ENCODE data around the gene LMX1B. TPM values are rescaled to one million over a fixed set of nuclear protein-coding genes. Genes with fewer than 3 reads are reported as not detected.

LMX1B gene
- total and polyA plus RNA-seq, 7 experiments from 2014 or later: not detected

- intact Hi-C loops (cut with micrococcal nuclease): loop anchor here in 1 of 2 donors (5.0 to 10.0 kb wide), 2 partner anchors 192 to 505 kb away; partner anchors contain the start of gene RALGPS1
- Mint-ChIP-seq H3K27me3 (peaks cover 0 to 25% (median 0%) of the 10 kb centered on the region in 5 donors), H3K36me3 (no peaks in the 10 kb centered on the region), H3K9me3 (no peaks in the 10 kb centered on the region), H3K4me3 (peak overlapping the region; percentile 79 to 92 (median 84)), H3K4me1 (peaks cover 42 to 57% (median 53%) of the 10 kb centered on the region in 7 donors), H3K27ac (peak overlapping the region; percentile 90 to 99 (median 98))
- H3K27ac ChIP-seq (ENCODE audit: low read depth, low read length): peak overlapping the region; percentile 90
- POLR2A ChIA-PET: interaction anchor here (1.5 to 1.8 kb wide), 2 partner anchors 14 to 85 kb away, joined by 5 to 7 read pairs; partner anchors contain the start of gene ZBTB43
- peak overlapping the region; percentile 38 for H3K4me3 ChIP-seq (ENCODE audit: low read length)
- H3K4me1 ChIP-seq (ENCODE audit: control insufficient read depth in 2 of 2, insufficient read depth in 2 of 2, low read length in 2 of 2): peaks cover 31 to 44% of the 10 kb centered on the region in 2 donors
- DNase-seq (no peak), ATAC-seq (no peak)
- CTCF ChIA-PET: interaction anchor here (0.9 to 3.0 kb wide), 4 partner anchors 14 to 62 kb away, joined by 4 to 13 read pairs (median 4); no protein-coding TSS in a partner anchor
- H3K36me3 ChIP-seq (ENCODE audit: control insufficient read depth in 2 of 3, insufficient read depth in 3 of 3, low read length in 3 of 3): peaks cover 0 to 6% (median 0%) of the 10 kb centered on the region in 3 experiments
- no peaks in the 10 kb centered on the region for H3K27me3 ChIP-seq (ENCODE audit: control insufficient read depth in 2 of 2, insufficient read depth in 2 of 2, low read length in 2 of 2)
- no peaks in the 10 kb centered on the region for H3K9me3 ChIP-seq (ENCODE audit: control insufficient read depth in 2 of 3, low read length in 3 of 3)
These were observed 106.3 kb downstream of the LMX1B start for GRCh38 chr9:126720036-126720435.

- Mint-ChIP-seq H3K9me3 (no peaks in the 10 kb centered on the region), H3K27me3 (peaks cover 0 to 21% (median 0%) of the 10 kb centered on the region in 5 donors), H3K4me1 (peaks cover 42 to 53% (median 49%) of the 10 kb centered on the region in 7 donors), H3K36me3 (no peaks in the 10 kb centered on the region), H3K4me3 (peak overlapping the region; percentile 79 to 92 (median 85)), H3K27ac (peak overlapping the region; percentile 90 to 99 (median 98))
- intact Hi-C loops (cut with micrococcal nuclease): loop anchor here in 1 of 2 donors (5.0 to 10.0 kb wide), 2 partner anchors 191 to 504 kb away; partner anchors contain the start of gene RALGPS1
- Histone ChIP-seq H3K36me3 (ENCODE audit: control insufficient read depth in 2 of 3, insufficient read depth in 3 of 3, low read length in 3 of 3) (peaks cover 0 to 6% (median 0%) of the 10 kb centered on the region in 3 experiments), H3K27ac (ENCODE audit: low read depth, low read length) (peak overlapping the region; percentile 90), H3K4me1 (ENCODE audit: control insufficient read depth in 2 of 2, insufficient read depth in 2 of 2, low read length in 2 of 2) (peaks cover 31 to 44% of the 10 kb centered on the region in 2 donors), H3K27me3 (ENCODE audit: control insufficient read depth in 2 of 2, insufficient read depth in 2 of 2, low read length in 2 of 2) (no peaks in the 10 kb centered on the region), H3K4me3 (ENCODE audit: low read length) (no peak overlapping the region), H3K9me3 (ENCODE audit: control insufficient read depth in 2 of 3, low read length in 3 of 3) (no peaks in the 10 kb centered on the region)
- no peak for DNase-seq
- ChIA-PET POLR2A (interaction anchor here (1.5 to 1.8 kb wide), 2 partner anchors 15 to 84 kb away, joined by 5 to 7 read pairs; partner anchors contain the start of gene ZBTB43), CTCF (interaction anchor here (1.0 to 3.0 kb wide), 3 partner anchors 15 to 61 kb away, joined by 4 to 13 read pairs (median 5); no protein-coding TSS in a partner anchor)
- ATAC-seq: no peak
These were observed 107.2 kb downstream of the LMX1B start for GRCh38 chr9:126720661-126721563.

- ChIA-PET POLR2A (no interaction called here), CTCF (no interaction called here)
- Histone ChIP-seq H3K4me3 (ENCODE audit: low read length) (no peak overlapping the region), H3K9me3 (ENCODE audit: control insufficient read depth in 2 of 3, low read length in 3 of 3) (no peaks in the 10 kb centered on the region), H3K36me3 (ENCODE audit: control insufficient read depth in 2 of 3, insufficient read depth in 3 of 3, low read length in 3 of 3) (peaks cover 0 to 6% (median 0%) of the 10 kb centered on the region in 3 experiments), H3K4me1 (ENCODE audit: control insufficient read depth in 2 of 2, insufficient read depth in 2 of 2, low read length in 2 of 2) (peaks cover 31 to 44% of the 10 kb centered on the region in 2 donors), H3K27ac (ENCODE audit: low read depth, low read length) (peak overlapping the region; percentile 90), H3K27me3 (ENCODE audit: control insufficient read depth in 2 of 2, insufficient read depth in 2 of 2, low read length in 2 of 2) (no peaks in the 10 kb centered on the region)
- Mint-ChIP-seq H3K4me3 (peak overlapping the region; percentile 64 to 92 (median 85)), H3K9me3 (no peaks in the 10 kb centered on the region), H3K27me3 (peaks cover 0 to 18% (median 0%) of the 10 kb centered on the region in 5 donors), H3K4me1 (peaks cover 42 to 53% (median 49%) of the 10 kb centered on the region in 7 donors), H3K27ac (peak overlapping the region; percentile 90 to 99 (median 98)), H3K36me3 (no peaks in the 10 kb centered on the region)
- ATAC-seq: no peak
- intact Hi-C loops (cut with micrococcal nuclease): loop anchor here in 1 of 2 donors (5.0 to 10.0 kb wide), 2 partner anchors 191 to 503 kb away; partner anchors contain the start of gene RALGPS1
- peak in 3 of 9 donors; percentile 18 to 35 (median 22) for DNase-seq
These were observed 107.8 kb downstream of the LMX1B start for GRCh38 chr9:126721564-126721981.

- peak overlapping the region; percentile 84 for H3K4me3 ChIP-seq (ENCODE audit: low read length)
- peak overlapping the region; percentile 82 to 96 (median 88) for H3K4me3 Mint-ChIP-seq
- DNase-seq (peak; percentile 75 to 93 (median 84)), ATAC-seq (peak; percentile 82)
- H3K4me1 Mint-ChIP-seq: peaks cover 42 to 53% (median 49%) of the 10 kb centered on the region in 7 donors
- peaks cover 0 to 16% (median 0%) of the 10 kb centered on the region in 5 donors for H3K27me3 Mint-ChIP-seq
- H3K4me1 ChIP-seq (ENCODE audit: control insufficient read depth in 2 of 2, insufficient read depth in 2 of 2, low read length in 2 of 2): peaks cover 31 to 44% of the 10 kb centered on the region in 2 donors
- peak overlapping the region; percentile 90 for H3K27ac ChIP-seq (ENCODE audit: low read depth, low read length)
- ChIA-PET CTCF (no interaction called here), POLR2A (interaction anchor here (1.8 to 3.4 kb wide), 2 partner anchors 26 to 84 kb away, joined by 5 to 28 read pairs; partner anchors contain the start of gene ZBTB43)
- H3K36me3 ChIP-seq (ENCODE audit: control insufficient read depth in 2 of 3, insufficient read depth in 3 of 3, low read length in 3 of 3): peaks cover 0 to 6% (median 0%) of the 10 kb centered on the region in 3 experiments
- intact Hi-C loops (cut with micrococcal nuclease): loop anchor here in 1 of 2 donors (2.0 to 10.0 kb wide), 4 partner anchors 24 to 502 kb away; partner anchors contain the start of genes RALGPS1 and ZBTB34
- no peaks in the 10 kb centered on the region for H3K36me3 Mint-ChIP-seq
- H3K9me3 Mint-ChIP-seq: no peaks in the 10 kb centered on the region
- no peaks in the 10 kb centered on the region for H3K9me3 ChIP-seq (ENCODE audit: control insufficient read depth in 2 of 3, low read length in 3 of 3)
- H3K27ac Mint-ChIP-seq: peak overlapping the region; percentile 90 to 99 (median 98)
- H3K27me3 ChIP-seq (ENCODE audit: control insufficient read depth in 2 of 2, insufficient read depth in 2 of 2, low read length in 2 of 2): no peaks in the 10 kb centered on the region
These were observed 108.7 kb downstream of the LMX1B start for GRCh38 chr9:126722252-126722921.

- peak overlapping the region; percentile 74 to 96 (median 88) for H3K4me3 Mint-ChIP-seq
- intact Hi-C loops (cut with micrococcal nuclease): loop anchor here (1.0 to 10.0 kb wide), 9 partner anchors 17 to 502 kb away; partner anchors contain the start of genes RALGPS1 (in 1 of the 2), ZBTB34 (in 1 of the 2) and ZBTB43 (in 1 of the 2)
- peak overlapping the region; percentile 84 for H3K4me3 ChIP-seq (ENCODE audit: low read length)
- H3K36me3 Mint-ChIP-seq: no peaks in the 10 kb centered on the region
- ATAC-seq: peak; percentile 69
- CTCF ChIA-PET: interaction anchor here (1.0 to 3.8 kb wide), 2 partner anchors 17 to 20 kb away, joined by 3 to 13 read pairs; no protein-coding TSS in a partner anchor
- H3K27ac ChIP-seq (ENCODE audit: low read depth, low read length): peak overlapping the region; percentile 90
- peak overlapping the region; percentile 78 to 97 (median 92) for H3K27ac Mint-ChIP-seq
- H3K27me3 Mint-ChIP-seq: peaks cover 0 to 15% (median 0%) of the 10 kb centered on the region in 5 donors
- peaks cover 31 to 44% of the 10 kb centered on the region in 2 donors for H3K4me1 ChIP-seq (ENCODE audit: control insufficient read depth in 2 of 2, insufficient read depth in 2 of 2, low read length in 2 of 2)
- POLR2A ChIA-PET: interaction anchor here (0.6 to 3.4 kb wide), 9 partner anchors 10 to 978 kb away, joined by 3 to 28 read pairs (median 5); partner anchors contain the start of genes ZBTB34 and ZBTB43
- no peaks in the 10 kb centered on the region for H3K9me3 ChIP-seq (ENCODE audit: control insufficient read depth in 2 of 3, low read length in 3 of 3)
- DNase-seq: peak in 8 of 9 donors; percentile 67 to 79 (median 74)
- peaks cover 0 to 2% (median 0%) of the 10 kb centered on the region in 11 donors for H3K9me3 Mint-ChIP-seq
- peaks cover 0 to 6% (median 0%) of the 10 kb centered on the region in 3 experiments for H3K36me3 ChIP-seq (ENCODE audit: control insufficient read depth in 2 of 3, insufficient read depth in 3 of 3, low read length in 3 of 3)
- H3K4me1 Mint-ChIP-seq: peaks cover 38 to 49% (median 45%) of the 10 kb centered on the region in 7 donors
- no peaks in the 10 kb centered on the region for H3K27me3 ChIP-seq (ENCODE audit: control insufficient read depth in 2 of 2, insufficient read depth in 2 of 2, low read length in 2 of 2)
These were observed 109.4 kb downstream of the LMX1B start for GRCh38 chr9:126722922-126723806.

Measured in naive thymus-derived CD4-positive, alpha-beta T cell (primary cell).